Nephron (organoid): Measurements from ENCODE around the gene MIDN.
"Not testable (repeated sequence)": the region's sequence is repeated elsewhere in the genome, so short reads cannot be mapped to it uniquely, and the experiment has no call there.

Experiments
- H3K27ac Mint-ChIP-seq, 3 experiments: 2 replicates each; pipeline ENCODE4 v1.8.0; 2020; ENCODE audit warnings: mixed read lengths in 3 of 3, mild to moderate bottlenecking in 2 of 3, moderate library complexity in 1 of 3
- H3K27me3 Mint-ChIP-seq: 2 replicates; pipeline ENCODE4 v1.8.0; 2021; ENCODE audit warnings: low read depth, mild to moderate bottlenecking, moderate library complexity, mixed read lengths
- H3K36me3 Mint-ChIP-seq: 2 replicates; pipeline ENCODE4 v1.8.0; 2020; ENCODE audit warnings: low read depth, mixed read lengths
- H3K4me1 Mint-ChIP-seq: 2 replicates; pipeline ENCODE4 v1.8.0; 2020; ENCODE audit warnings: mixed read lengths
- H3K4me3 Mint-ChIP-seq, 3 experiments: 2 replicates each; pipeline ENCODE4 v1.8.0; 2020; ENCODE audit warnings: mild to moderate bottlenecking in 3 of 3, mixed read lengths in 3 of 3, moderate library complexity in 2 of 3
- H3K9me3 Mint-ChIP-seq: 2 replicates; pipeline ENCODE4 v1.8.0; 2020; ENCODE audit warnings: mixed read lengths
- CTCF ChIP-seq, 3 experiments: fragments of 200-600 bp; sonication (generic); IDR thresholded peaks; one replicate each; pipeline ENCODE4 v1.5.0; 2021; ENCODE audit warnings: antibody characterized with exemption in 3 of 3; ENCODE audit not compliant: unreplicated experiment in 3 of 3

The MIDN gene

DNA sequence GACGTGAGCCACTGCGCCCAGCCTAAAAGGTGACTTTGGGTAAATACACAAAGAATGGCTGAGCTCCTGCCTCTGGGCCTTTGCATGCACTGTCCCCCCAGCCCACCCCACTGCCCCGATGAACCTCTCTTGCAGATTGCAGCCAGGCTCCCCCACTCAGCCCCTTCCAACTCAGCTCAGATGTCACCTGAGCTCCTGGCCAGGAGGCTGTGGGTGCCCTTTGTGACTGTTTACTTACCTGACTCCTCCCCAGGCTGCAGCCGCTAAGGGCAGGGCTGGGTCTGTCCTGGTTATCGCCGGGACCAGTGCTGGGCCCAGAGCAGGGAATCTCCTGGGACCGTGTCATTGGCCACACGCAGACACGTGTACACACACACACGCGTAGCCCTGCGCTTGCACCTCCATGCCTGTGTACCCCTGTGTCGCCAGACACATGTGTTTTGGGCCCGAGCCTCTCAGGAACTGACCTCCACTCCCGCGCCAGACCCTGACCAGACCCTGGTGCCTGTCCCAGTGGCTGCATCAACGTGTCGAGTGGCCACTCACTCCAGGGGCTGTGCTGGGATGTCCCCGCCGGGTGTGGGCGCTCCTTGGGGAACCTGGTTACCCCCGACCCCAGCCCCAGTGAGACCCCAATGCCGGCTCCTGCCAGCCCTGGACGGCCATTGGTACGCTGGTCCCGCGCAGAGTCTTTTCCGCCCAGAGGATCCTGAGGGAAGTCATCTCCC, 56.0 kb downstream of the MIDN start:
- Mint-ChIP-seq H3K27me3 (no peaks in the 10 kb centered on the region), H3K9me3 (no peaks in the 10 kb centered on the region), H3K36me3 (peaks cover 4% of the 10 kb centered on the region), H3K4me1 (no peaks in the 10 kb centered on the region), H3K27ac (no peak overlapping the region), H3K4me3 (no peak overlapping the region)
- TF ChIP-seq CTCF (IDR thresholded peaks at IDR 0.05; ENCODE audit: unreplicated experiment in 3 of 3): no peak

DNA sequence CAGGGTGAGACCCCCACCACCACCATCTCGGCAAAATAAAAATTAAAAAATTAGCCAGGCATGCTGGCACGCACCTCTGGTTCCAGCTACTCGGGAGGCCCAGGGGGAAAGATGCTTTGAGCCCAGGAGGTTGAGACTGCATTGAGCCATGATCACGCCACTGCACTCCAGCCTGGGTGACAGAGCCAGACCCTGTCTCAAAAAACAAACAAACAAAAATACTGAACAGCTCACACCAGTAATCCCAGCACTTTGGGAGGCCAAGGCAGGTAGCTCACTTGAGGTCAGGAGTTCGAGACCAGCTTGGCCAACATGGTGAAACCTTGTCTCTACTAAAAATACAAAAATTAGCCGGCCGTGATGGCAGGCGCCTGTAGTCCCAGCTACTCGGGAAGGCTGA, 57.0 kb downstream of the MIDN start:
- not testable (repeated sequence) for H3K4me3 Mint-ChIP-seq, H3K27ac Mint-ChIP-seq, H3K27me3 Mint-ChIP-seq, H3K36me3 Mint-ChIP-seq, H3K4me1 Mint-ChIP-seq, H3K9me3 Mint-ChIP-seq

GRCh38 chr19:1307320-1307719, 58.9 kb downstream of the MIDN start:
- H3K36me3 Mint-ChIP-seq: no peaks in the 10 kb centered on the region
- TF ChIP-seq CTCF (IDR thresholded peaks at IDR 0.05; ENCODE audit: unreplicated experiment in 3 of 3): no peak
- H3K27me3 Mint-ChIP-seq: no peaks in the 10 kb centered on the region
- H3K4me1 Mint-ChIP-seq: no peaks in the 10 kb centered on the region
- no peaks in the 10 kb centered on the region for H3K9me3 Mint-ChIP-seq
- H3K27ac Mint-ChIP-seq: no peak overlapping the region
- no peak overlapping the region for H3K4me3 Mint-ChIP-seq

GRCh38 chr19:1307755-1308303, 59.4 kb downstream of the MIDN start:
- H3K4me3 Mint-ChIP-seq: no peak overlapping the region
- no peaks in the 10 kb centered on the region for H3K36me3 Mint-ChIP-seq
- no peak overlapping the region for H3K27ac Mint-ChIP-seq
- H3K27me3 Mint-ChIP-seq: no peaks in the 10 kb centered on the region
- no peak for TF ChIP-seq CTCF (IDR thresholded peaks at IDR 0.05; ENCODE audit: unreplicated experiment in 3 of 3)
- H3K9me3 Mint-ChIP-seq: no peaks in the 10 kb centered on the region
- no peaks in the 10 kb centered on the region for H3K4me1 Mint-ChIP-seq

GRCh38 chr19:1308718-1309117, 60.3 kb downstream of the MIDN start:
- Mint-ChIP-seq H3K4me3 (no peak overlapping the region), H3K36me3 (no peaks in the 10 kb centered on the region), H3K27me3 (peaks cover 3% of the 10 kb centered on the region), H3K27ac (no peak overlapping the region), H3K4me1 (no peaks in the 10 kb centered on the region), H3K9me3 (no peaks in the 10 kb centered on the region)
- TF ChIP-seq CTCF (IDR thresholded peaks at IDR 0.05; ENCODE audit: unreplicated experiment in 3 of 3): no peak
